GM12875 (cell line): Measurements from ENCODE around the gene PPP1R14D.

ENCODE experiments used
- H3K4me3 ChIP-seq: one replicate; pipeline ENCODE4 v1.5.1; 2011; ENCODE audit warnings: low read depth, low read length, control low read depth
- CTCF ChIP-seq: IDR thresholded peaks from 2 replicates; pipeline ENCODE4 v1.5.1; 2011; ENCODE audit warnings: low read depth, mild to moderate bottlenecking, control low read depth, inconsistent platforms, low read length, moderate library complexity, borderline replicate concordance; ENCODE audit not compliant: insufficient read depth

Gene PPP1R14D

GRCh38 chr15:40830884-40831283 lies 2.4 kb upstream of the PPP1R14D start:
- no peak for TF ChIP-seq CTCF
- H3K4me3 ChIP-seq = no peak overlapping the region

GRCh38 chr15:40829115-40829514 lies 607 bp upstream of the PPP1R14D start:
- no peak overlapping the region for H3K4me3 ChIP-seq
- no peak for TF ChIP-seq CTCF

GRCh38 chr15:40826423-40827075 lies 2.0 kb downstream of the PPP1R14D start:
- TF ChIP-seq CTCF = no peak

GRCh38 chr15:40825661-40826422 lies 2.7 kb downstream of the PPP1R14D start:
- no peak for TF ChIP-seq CTCF
- H3K4me3 ChIP-seq = no peak overlapping the region

More at GRCh38 chr15:40826423-40827075, 2.0 kb downstream of the PPP1R14D start:
- H3K4me3 ChIP-seq = no peak overlapping the region

GRCh38 chr15:40823572-40824343 lies 4.8 kb downstream of the PPP1R14D start:
- no peak overlapping the region for H3K4me3 ChIP-seq
- no peak for TF ChIP-seq CTCF

GRCh38 chr15:40821195-40821594 lies 7.3 kb downstream of the PPP1R14D start:
- no peak for TF ChIP-seq CTCF
- H3K4me3 ChIP-seq = no peak overlapping the region

GRCh38 chr15:40819048-40819447 lies 9.5 kb downstream of the PPP1R14D start:
- TF ChIP-seq CTCF = no peak

More at GRCh38 chr15:40819048-40819447, 9.5 kb downstream of the PPP1R14D start:
- no peak overlapping the region for H3K4me3 ChIP-seq
